Measurements from ENCODE around the gene BACH1.
"Not testable (repeated sequence)": the region's sequence is repeated elsewhere in the genome, so short reads cannot be mapped to it uniquely, and the experiment has no call there.

BACH1 gene

GRCh38 chr21:29346771-29347170, 48.0 kb downstream of the BACH1 start:
- no peak for DNase-seq (ENCODE audit: low spot score)

- DNase-seq (ENCODE audit: low spot score): no peak
Measured at GRCh38 chr21:29347274-29347681, 48.6 kb downstream of the BACH1 start.

GRCh38 chr21:29349702-29350101, 51.0 kb downstream of the BACH1 start:
- DNase-seq (ENCODE audit: low spot score): no peak

- DNase-seq (ENCODE audit: low spot score): no peak
Measured at GRCh38 chr21:29350246-29350779, 51.6 kb downstream of the BACH1 start.

GRCh38 chr21:29351691-29352090, 53.0 kb downstream of the BACH1 start:
- DNase-seq (ENCODE audit: low spot score): peak; percentile 69

GRCh38 chr21:29355043-29355710, 56.5 kb downstream of the BACH1 start:
- DNase-seq (ENCODE audit: low spot score): not testable (repeated sequence)

- DNase-seq (ENCODE audit: low spot score): not testable (repeated sequence)
Measured at GRCh38 chr21:29356291-29356690, 57.6 kb downstream of the BACH1 start.

- DNase-seq (ENCODE audit: low spot score): not testable (repeated sequence)
Measured at GRCh38 chr21:29356810-29357209, 58.1 kb downstream of the BACH1 start.

GRCh38 chr21:29359718-29360117, 61.0 kb downstream of the BACH1 start:
- no peak for DNase-seq (ENCODE audit: low spot score)

GRCh38 chr21:29360799-29361765, 62.4 kb downstream of the BACH1 start:
- DNase-seq (ENCODE audit: low spot score): no peak

GRCh38 chr21:29362758-29363157, 64.0 kb downstream of the BACH1 start:
- no peak for DNase-seq (ENCODE audit: low spot score)

- no peak for DNase-seq (ENCODE audit: low spot score)
Measured at GRCh38 chr21:29365661-29366265, 67.0 kb downstream of the BACH1 start.

GRCh38 chr21:29366532-29366931, 67.8 kb downstream of the BACH1 start:
- DNase-seq (ENCODE audit: low spot score): no peak

GRCh38 chr21:29367335-29367734, 68.6 kb downstream of the BACH1 start:
- DNase-seq (ENCODE audit: low spot score): no peak

GRCh38 chr21:29368906-29369305, 70.2 kb downstream of the BACH1 start:
- no peak for DNase-seq (ENCODE audit: low spot score)

- no peak for DNase-seq (ENCODE audit: low spot score)
Measured at GRCh38 chr21:29371464-29371863, 72.7 kb downstream of the BACH1 start.

- DNase-seq (ENCODE audit: low spot score): peak; percentile 76
Measured at GRCh38 chr21:29372063-29372802, 73.5 kb downstream of the BACH1 start.

- DNase-seq (ENCODE audit: low spot score): no peak
Measured at GRCh38 chr21:29374481-29374880, 75.8 kb downstream of the BACH1 start.

GRCh38 chr21:29376556-29376955, 77.8 kb downstream of the BACH1 start:
- DNase-seq (ENCODE audit: low spot score): peak; percentile 24

- no peak for DNase-seq (ENCODE audit: low spot score)
Measured at GRCh38 chr21:29377266-29377665, 78.5 kb downstream of the BACH1 start.

- no peak for DNase-seq (ENCODE audit: low spot score)
Measured at GRCh38 chr21:29378832-29379231, 80.1 kb downstream of the BACH1 start.
